IMR-90 (cell line): ENCODE data around the gene HERC4. TPM values are rescaled to one million over a fixed set of nuclear protein-coding genes. Genes with fewer than 3 reads are reported as not detected.

Experiments used
- ATAC-seq: fragments of 200-7000 bp; cut with Tn5 transposase; 2 replicates; pipeline ENCODE4 v1.9.1; 2020; ENCODE audit warnings: low read depth, mild to moderate bottlenecking, moderate library complexity
- BruUV-seq: library from RNA; stranded (reverse); fragments of 400-500 nt; replicated peaks from 2 replicates; lab custom pipeline; 2021; lab: Mats Ljungman, UMichigan
- CTCF ChIA-PET: fragments of 300-600 bp; formaldehyde crosslinking; extraction: SDS; loops from one replicate; lab custom pipeline; 2021; ENCODE audit warnings: antibody characterized with exemption; lab: Yijun Ruan, JAX
- POLR2A ChIA-PET: fragments of 300-600 bp; sonication (Branson Sonifier 250); formaldehyde crosslinking; loops from one replicate; lab custom pipeline; 2022; ENCODE audit warnings: antibody characterized with exemption; ENCODE audit not compliant: unreplicated experiment; lab: Charles Lee
- DNase-seq: peaks from one replicate; pipeline ENCODE4 v3.0.0; 2013
- H2AFZ ChIP-seq: replicated peaks from 2 replicates; pipeline ENCODE3; 2013; ENCODE audit warnings: low read length, mild to moderate bottlenecking; ENCODE audit not compliant: poor library complexity
- H2AK5ac ChIP-seq: 2 replicates; pipeline ENCODE4 v1.6.1; 2013; ENCODE audit warnings: low read depth, low read length, inconsistent platforms
- H2AK9ac ChIP-seq: replicated peaks from 2 replicates; pipeline ENCODE3; 2013; ENCODE audit warnings: mild to moderate bottlenecking, low read depth, low read length, moderate library complexity; ENCODE audit not compliant: poor library complexity
- H2BK120ac ChIP-seq: 2 replicates; pipeline ENCODE4 v1.6.1; 2013; ENCODE audit warnings: low read depth, low read length, inconsistent platforms
- H2BK15ac ChIP-seq: 3 replicates; pipeline ENCODE4 v1.6.1; 2013; ENCODE audit warnings: low read depth, low read length, inconsistent platforms
- H2BK20ac ChIP-seq: 2 replicates; pipeline ENCODE4 v1.6.1; 2013; ENCODE audit warnings: low read depth, mild to moderate bottlenecking, inconsistent platforms, low read length, moderate library complexity
- H2BK5ac ChIP-seq: 2 replicates; pipeline ENCODE4 v1.6.1; 2013; ENCODE audit warnings: mild to moderate bottlenecking, low read depth, low read length, inconsistent platforms; ENCODE audit not compliant: poor library complexity, severe bottlenecking
- H3K14ac ChIP-seq: replicated peaks from 2 replicates; pipeline ENCODE4 v1.6.1; 2013; ENCODE audit warnings: low read depth, low read length, inconsistent platforms
- H3K18ac ChIP-seq: 2 replicates; pipeline ENCODE4 v1.6.1; 2013; ENCODE audit warnings: low read depth, low read length, control low read depth
- H3K23ac ChIP-seq: 2 replicates; pipeline ENCODE4 v1.6.1; 2013; ENCODE audit warnings: low read depth, low read length, inconsistent platforms
- H3K27ac ChIP-seq: 2 replicates; pipeline ENCODE4 v1.5.1; 2013; ENCODE audit warnings: mild to moderate bottlenecking, control low read depth, low read length; ENCODE audit not compliant: insufficient read depth
- H3K27me3 ChIP-seq: 2 replicates; pipeline ENCODE4 v1.6.1; 2013; ENCODE audit warnings: low read length; ENCODE audit not compliant: control insufficient read depth, insufficient read depth
- H3K36me3 ChIP-seq: 2 replicates; pipeline ENCODE4 v1.6.1; 2013; ENCODE audit warnings: low read length, mixed read lengths; ENCODE audit not compliant: control insufficient read depth, insufficient read depth
- H3K4ac ChIP-seq: 2 replicates; pipeline ENCODE4 v1.6.1; 2013; ENCODE audit warnings: low read depth, low read length, inconsistent platforms
- H3K4me1 ChIP-seq: 2 replicates; pipeline ENCODE4 v1.6.1; 2013; ENCODE audit warnings: low read length, mixed read lengths; ENCODE audit not compliant: control insufficient read depth, insufficient read depth
- H3K4me2 ChIP-seq: 2 replicates; pipeline ENCODE4 v1.6.1; 2013; ENCODE audit warnings: low read depth, mild to moderate bottlenecking, control low read depth, low read length, moderate library complexity
- H3K4me3 ChIP-seq: 2 replicates; pipeline ENCODE4 v1.5.1; 2013; ENCODE audit warnings: low read depth, mild to moderate bottlenecking, control low read depth, low read length, moderate library complexity; ENCODE audit not compliant: insufficient read depth
- H3K56ac ChIP-seq: 2 replicates; pipeline ENCODE4 v1.6.1; 2013; ENCODE audit warnings: low read length, inconsistent platforms; ENCODE audit not compliant: insufficient read depth; ENCODE audit errors: extremely low read depth
- H3K79me1 ChIP-seq, 2 experiments: 2 replicates each; pipeline ENCODE4 v1.6.1; 2013; ENCODE audit warnings: low read length in 2 of 2, inconsistent platforms in 1 of 2, low read depth in 1 of 2
- H3K9ac ChIP-seq: 2 replicates; pipeline ENCODE4 v1.6.1; 2013; ENCODE audit warnings: low read depth, low read length, control low read depth
- H3K9me1 ChIP-seq: 2 replicates; pipeline ENCODE4 v1.6.1; 2013; ENCODE audit warnings: low read length, inconsistent platforms; ENCODE audit not compliant: insufficient read depth
- H3K9me3 ChIP-seq: 2 replicates; pipeline ENCODE4 v1.6.1; 2013; ENCODE audit warnings: low read length; ENCODE audit not compliant: control insufficient read depth, insufficient read depth
- H4K20me1 ChIP-seq: 2 replicates; pipeline ENCODE4 v1.6.1; 2013; ENCODE audit warnings: low read length, inconsistent platforms; ENCODE audit not compliant: insufficient read depth
- H4K5ac ChIP-seq: 2 replicates; pipeline ENCODE4 v1.6.1; 2013; ENCODE audit warnings: mild to moderate bottlenecking, low read depth, low read length, control low read depth
- H4K8ac ChIP-seq, 2 experiments: 2 replicates each; pipeline ENCODE4 v1.6.1; 2013; ENCODE audit warnings: low read depth in 2 of 2, low read length in 2 of 2, control low read depth in 1 of 2, inconsistent platforms in 1 of 2
- H4K91ac ChIP-seq: 2 replicates; pipeline ENCODE4 v1.6.1; 2013; ENCODE audit warnings: low read depth, low read length, inconsistent platforms; ENCODE audit not compliant: insufficient read depth
- MAFK ChIP-seq: IDR thresholded peaks from 2 replicates; pipeline ENCODE4 v1.6.1; 2012; ENCODE audit warnings: low read depth, low read length, improper control_type of control experiment
- RFX5 ChIP-seq: IDR thresholded peaks from 2 replicates; pipeline ENCODE4 v1.8.0; 2012; ENCODE audit warnings: low read depth, mild to moderate bottlenecking, low read length, moderate library complexity
- WGBS, 2 experiments: methylation state at CpG; one replicate each; pipeline versions ENCODE4 v1.1.5 to v1.1.7; 2013; ENCODE audit warnings: missing lambda C conversion rate in 2 of 2; ENCODE audit not compliant: insufficient read length in 1 of 2; ENCODE audit errors: extremely low coverage in 2 of 2; 5-methylcytosine and 5-hydroxymethylcytosine counted together
- dilution Hi-C: fragments of 300-500 bp; cut with HindIII; formaldehyde crosslinking; loops from one replicate; pipeline ENCODE4 v1.14.3; 2018; ENCODE audit warnings: low sequenced_read_pairs; ENCODE audit not compliant: unreplicated experiment
- in situ Hi-C: fragments of 300-500 bp; cut with MboI; formaldehyde crosslinking; loops from 3 replicates; pipeline ENCODE4 v1.14.3; 2019; ENCODE audit warnings: low sequenced_read_pairs, inconsistent platforms, mixed read lengths
- intact Hi-C: fragments of 100-400 bp; cut with micrococcal nuclease; formaldehyde crosslinking; loops from 2 replicates; pipeline ENCODE4 v1.10.0; 2022
- polyA plus RNA-seq, 3 experiments: library from polyadenylated mRNA; depleted of rRNA; stranded (reverse); fragments of >200 nt; gene quantifications; 2 replicates each; pipeline ENCODE4 v1.2.3, GENCODE V29; 2012; ENCODE audit warnings: low replicate concordance in 1 of 3
- total RNA-seq: library from RNA; depleted of rRNA; stranded (reverse); fragments of >200 nt; gene quantifications from 2 replicates; pipeline ENCODE4 v1.2.3, GENCODE V29; 2012

HERC4 gene
- total and polyA plus RNA-seq, 2 of the 4 experiments (the other 2 are of a cell fraction), result 66.6 to 92.8 TPM

DNA sequence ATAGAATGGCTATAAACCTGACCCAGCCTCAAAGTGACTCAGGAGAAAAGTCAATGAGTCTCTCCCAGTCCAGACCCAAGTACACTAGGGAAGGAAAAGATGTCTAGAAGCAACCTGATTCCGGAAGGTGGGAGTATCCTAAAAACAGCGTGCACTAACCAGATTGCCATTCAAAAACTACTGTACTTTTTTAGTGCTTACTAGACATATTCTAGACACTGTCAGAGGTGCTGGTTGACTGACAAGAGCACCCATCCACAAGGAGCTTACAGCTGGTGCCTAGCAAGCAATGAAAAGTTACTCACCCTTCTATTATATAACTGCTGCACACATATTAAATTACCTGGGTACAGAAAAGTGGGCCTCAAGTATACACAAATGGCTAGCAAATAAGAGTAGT lies 109.6 kb downstream of the HERC4 start:
- CTCF ChIA-PET, result no interaction called here
- no peak overlapping the region for H4K91ac ChIP-seq
- peaks cover 9% of the 10 kb centered on the region for H3K9me1 ChIP-seq
- no peak overlapping the region for H2AK5ac ChIP-seq
- no TSS peak for BruUV-seq
- no peak for TF ChIP-seq RFX5
- TF ChIP-seq MAFK, result peak; percentile 61
- H3K9me3 ChIP-seq, result no peaks in the 10 kb centered on the region
- H3K14ac ChIP-seq, result no peak overlapping the region
- H2BK5ac ChIP-seq, result no peak overlapping the region
- no peak overlapping the region for H2AFZ ChIP-seq
- H3K18ac ChIP-seq, result no peak overlapping the region
- H3K23ac ChIP-seq, result no peak overlapping the region
- H3K27ac ChIP-seq, result no peak overlapping the region
- dilution Hi-C loops (no loop called here), in situ Hi-C loops (no loop called here), intact Hi-C loops (no loop called here)
- H3K56ac ChIP-seq, result no peak overlapping the region
- 100% methylated on average over 1 of the region's 2 CpGs; no CpG with 5 or more reads in 1 of the 2 experiments for WGBS, 2 experiments
- no peak overlapping the region for H2BK20ac ChIP-seq
- no peak overlapping the region for H3K9ac ChIP-seq
- no peak overlapping the region for H3K4me3 ChIP-seq
- H4K5ac ChIP-seq, result no peak overlapping the region
- H4K20me1 ChIP-seq, result peaks cover 10% of the 10 kb centered on the region; the same call in 1 of the 2 replicates
- no peaks in the 10 kb centered on the region for H3K27me3 ChIP-seq
- peaks cover 17 to 24% of the 10 kb centered on the region in 2 experiments; a peak in 3 of 4 replicates for H3K79me1 ChIP-seq
- H3K4me2 ChIP-seq, result no peak overlapping the region
- H2AK9ac ChIP-seq, result no peak overlapping the region
- H3K4me1 ChIP-seq, result peaks cover 8% of the 10 kb centered on the region
- no peak for ATAC-seq
- peaks cover 30% of the 10 kb centered on the region for H3K36me3 ChIP-seq
- no peak overlapping the region for H2BK15ac ChIP-seq
- H3K4ac ChIP-seq, result no peak overlapping the region
- DNase-seq, result no peak
- POLR2A ChIA-PET, result no interaction called here
- H4K8ac ChIP-seq, result no peak overlapping the region
- no peak overlapping the region for H2BK120ac ChIP-seq
